ENCODE results near the gene MRGPRX2.

Gene MRGPRX2

GRCh38 chr11:19084661-19085315, 24.3 kb upstream of the MRGPRX2 start:
- no peaks in the 10 kb centered on the region for H3K79me2 ChIP-seq (ENCODE audit: low read length)
- no peak overlapping the region for H3K4me3 ChIP-seq (ENCODE audit: low read length)
- H3F3A ChIP-seq (ENCODE audit: insufficient read depth, low read length): no peaks in the 10 kb centered on the region
- no peaks in the 10 kb centered on the region for H3K4me1 ChIP-seq (ENCODE audit: low read length)
- no peaks in the 10 kb centered on the region for H3K36me3 ChIP-seq (replicated peaks; ENCODE audit: insufficient read depth, low read length)
- H4K20me1 ChIP-seq (ENCODE audit: insufficient read depth, low read length): no peaks in the 10 kb centered on the region
- no peaks in the 10 kb centered on the region for H3K9me3 ChIP-seq (replicated peaks; ENCODE audit: insufficient read depth, low read length)
- TF ChIP-seq EZH2phosphoT487 (IDR thresholded peaks at IDR 0.05; ENCODE audit: low read length) (no peak), CTCF (IDR thresholded peaks at IDR 0.05; ENCODE audit: low read length) (no peak), EZH2 (optimal IDR thresholded peaks at IDR 0.05; ENCODE audit: low read depth, low read length) (no peak)
- H3K4me2 ChIP-seq (ENCODE audit: low read depth, low read length): no peak overlapping the region
- no peaks in the 10 kb centered on the region for H3K27me3 ChIP-seq (replicated peaks; ENCODE audit: insufficient read depth, low read length)
- H2AFZ ChIP-seq (ENCODE audit: low read length): no peak overlapping the region
- H3K9me2 ChIP-seq (replicated peaks; ENCODE audit: insufficient read depth, low read length): no peaks in the 10 kb centered on the region
- no peak for DNase-seq
- no peak overlapping the region for H3K9ac ChIP-seq (ENCODE audit: low read length)
- H3K27ac ChIP-seq (ENCODE audit: low read length): no peak overlapping the region

GRCh38 chr11:19083166-19083565, 22.6 kb upstream of the MRGPRX2 start:
- no peaks in the 10 kb centered on the region for H3K9me3 ChIP-seq (replicated peaks; ENCODE audit: insufficient read depth, low read length)
- no peak overlapping the region for H3K27ac ChIP-seq (ENCODE audit: low read length)
- H3K9me2 ChIP-seq (replicated peaks; ENCODE audit: insufficient read depth, low read length): no peaks in the 10 kb centered on the region
- no peaks in the 10 kb centered on the region for H3K27me3 ChIP-seq (replicated peaks; ENCODE audit: insufficient read depth, low read length)
- no peak overlapping the region for H3K4me2 ChIP-seq (ENCODE audit: low read depth, low read length)
- DNase-seq: no peak
- H4K20me1 ChIP-seq (ENCODE audit: insufficient read depth, low read length): no peaks in the 10 kb centered on the region
- TF ChIP-seq EZH2 (optimal IDR thresholded peaks at IDR 0.05; ENCODE audit: low read depth, low read length) (no peak), CTCF (IDR thresholded peaks at IDR 0.05; ENCODE audit: low read length) (no peak), EZH2phosphoT487 (IDR thresholded peaks at IDR 0.05; ENCODE audit: low read length) (no peak)
- no peak overlapping the region for H2AFZ ChIP-seq (ENCODE audit: low read length)
- no peaks in the 10 kb centered on the region for H3K4me1 ChIP-seq (ENCODE audit: low read length)
- H3K4me3 ChIP-seq (ENCODE audit: low read length): no peak overlapping the region
- no peak overlapping the region for H3K9ac ChIP-seq (ENCODE audit: low read length)
- H3F3A ChIP-seq (ENCODE audit: insufficient read depth, low read length): no peaks in the 10 kb centered on the region
- H3K79me2 ChIP-seq (ENCODE audit: low read length): no peaks in the 10 kb centered on the region
- no peaks in the 10 kb centered on the region for H3K36me3 ChIP-seq (replicated peaks; ENCODE audit: insufficient read depth, low read length)

- Histone ChIP-seq H3K9me3 (replicated peaks; ENCODE audit: insufficient read depth, low read length) (no peaks in the 10 kb centered on the region), H3K9me2 (replicated peaks; ENCODE audit: insufficient read depth, low read length) (no peaks in the 10 kb centered on the region), H3K79me2 (ENCODE audit: low read length) (no peaks in the 10 kb centered on the region), H2AFZ (ENCODE audit: low read length) (no peak overlapping the region), H4K20me1 (ENCODE audit: insufficient read depth, low read length) (no peaks in the 10 kb centered on the region), H3K4me1 (ENCODE audit: low read length) (no peaks in the 10 kb centered on the region), H3K4me2 (ENCODE audit: low read depth, low read length) (no peak overlapping the region), H3K27me3 (replicated peaks; ENCODE audit: insufficient read depth, low read length) (no peaks in the 10 kb centered on the region), H3K9ac (ENCODE audit: low read length) (no peak overlapping the region), H3K27ac (ENCODE audit: low read length) (no peak overlapping the region), H3K36me3 (replicated peaks; ENCODE audit: insufficient read depth, low read length) (no peaks in the 10 kb centered on the region), H3K4me3 (ENCODE audit: low read length) (no peak overlapping the region), H3F3A (ENCODE audit: insufficient read depth, low read length) (no peaks in the 10 kb centered on the region)
- TF ChIP-seq CTCF (IDR thresholded peaks at IDR 0.05; ENCODE audit: low read length) (no peak), EZH2phosphoT487 (IDR thresholded peaks at IDR 0.05; ENCODE audit: low read length) (no peak), EZH2 (optimal IDR thresholded peaks at IDR 0.05; ENCODE audit: low read depth, low read length) (no peak)
- DNase-seq: no peak
These were observed 20.1 kb upstream of the MRGPRX2 start for GRCh38 chr11:19080579-19080993.
